Lower leg skin (tissue), 4 donors: ENCODE measurements around the gene BEST4. TPM values are rescaled to one million over a fixed set of nuclear protein-coding genes. Genes with fewer than 3 reads are reported as not detected.
A peak's percentile ranks its signal among the peaks of the same experiment; 100 is the strongest.
"Not testable (repeated sequence)": the region's sequence is repeated elsewhere in the genome, so short reads cannot be mapped to it uniquely, and the experiment has no call there.

ENCODE experiments used
- DNase-seq, 2 donors: peaks; one replicate each; pipeline ENCODE4 v3.0.0-alpha.2; 2019; ENCODE audit warnings: low spot score in 2 of 2
- H3K4me3 ChIP-seq: fragments of 200-600 bp; sonication (generic); 2 replicates; pipeline ENCODE4 v1.5.1; 2017; ENCODE audit warnings: mild to moderate bottlenecking, low read depth; ENCODE audit not compliant: poor library complexity, severe bottlenecking
- CTCF ChIP-seq, 3 donors: fragments of 450-650 bp; IDR thresholded peaks; one replicate each; pipeline ENCODE4 v1.5.1; 2016; ENCODE audit warnings: antibody characterized with exemption in 3 of 3, mild to moderate bottlenecking in 3 of 3, moderate library complexity in 2 of 3
- POLR2A ChIP-seq, 2 donors: fragments of 450-650 bp; IDR thresholded peaks; one replicate each; pipeline ENCODE4 v1.6.1; 2016 to 2017; ENCODE audit warnings: antibody characterized with exemption in 2 of 2, mild to moderate bottlenecking in 1 of 2, moderate library complexity in 1 of 2
- WGBS, 2 donors: methylation state at CpG; one replicate each; pipeline ENCODE4 v1.1.5; 2018; 5-methylcytosine and 5-hydroxymethylcytosine counted together
- intact Hi-C: fragments of 100-400 bp; cut with DNase I; formaldehyde crosslinking; loops from one replicate; pipeline ENCODE4 v1.15.0; 2023; ENCODE audit warnings: low total_unique reads
- total RNA-seq, 4 donors: library from RNA; depleted of rRNA; stranded (reverse); fragments of >200 nt; gene quantifications; one replicate each; pipeline ENCODE4 v1.1.0, GENCODE V29; 2016

Gene BEST4
- total RNA-seq, 4 donors from 2014 or later: 0.23 TPM; not detected in 3

DNA sequence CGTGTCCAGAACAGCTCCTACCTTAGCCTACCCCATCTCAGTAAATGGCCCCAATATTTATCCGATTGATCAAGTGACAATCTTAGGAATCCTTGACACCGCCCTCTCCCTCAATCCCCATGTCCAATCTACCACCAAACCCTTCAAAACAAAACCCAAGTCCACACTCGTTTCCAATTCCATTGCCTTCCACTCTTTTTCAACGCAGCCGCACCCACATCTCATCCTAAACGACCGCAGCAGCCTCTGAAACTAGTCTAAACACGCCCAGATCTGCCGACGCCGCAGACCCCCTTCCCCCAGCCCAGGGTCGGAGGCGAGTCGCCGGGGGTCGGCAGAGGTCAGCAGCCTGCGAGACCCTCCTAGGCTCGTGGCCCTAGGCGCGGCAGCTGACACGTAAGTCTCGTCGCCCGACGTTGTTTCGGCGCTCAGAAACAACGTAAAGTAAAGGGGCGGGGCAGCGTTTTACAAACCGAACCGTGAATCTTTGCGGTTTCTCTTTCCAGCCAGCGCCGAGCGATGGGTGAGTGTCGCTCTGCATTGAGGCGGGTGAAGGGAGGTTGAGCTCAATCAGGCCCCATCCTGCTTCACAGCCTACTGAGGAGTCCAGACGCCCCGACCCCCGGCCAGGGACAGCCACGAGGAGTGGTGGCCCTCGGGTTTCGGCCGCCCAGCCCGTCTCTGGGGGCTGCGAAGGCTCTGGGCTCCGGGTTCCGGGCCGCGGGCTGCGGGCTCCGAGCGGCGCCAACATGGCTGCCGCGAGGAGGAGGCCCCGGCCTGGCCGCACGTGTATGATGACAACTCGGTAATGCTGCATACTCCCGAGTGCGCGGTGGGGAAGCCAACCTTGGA lies 12.7 kb downstream of the BEST4 start, which contains the start of gene RPS8:
RPS8 (plus strand) TSS at position 463 of the 852 bp plus-strand sequence; CDS start at position 520, 57 bp downstream.
- TF ChIP-seq CTCF (IDR thresholded peaks at IDR 0.05) (peak in 1 of 3 donors; percentile 34), POLR2A (IDR thresholded peaks at IDR 0.05) (peak in 1 of 2 donors; percentile 86)
- 0 to 1% methylated on average over 33 to 37 of the region's 65 CpGs for WGBS, 2 donors
- DNase-seq: peak; percentile 93 to 98
- intact Hi-C loops: no loop called here
- H3K4me3 ChIP-seq: peak within 1 kb of the TSS; percentile 85

DNA sequence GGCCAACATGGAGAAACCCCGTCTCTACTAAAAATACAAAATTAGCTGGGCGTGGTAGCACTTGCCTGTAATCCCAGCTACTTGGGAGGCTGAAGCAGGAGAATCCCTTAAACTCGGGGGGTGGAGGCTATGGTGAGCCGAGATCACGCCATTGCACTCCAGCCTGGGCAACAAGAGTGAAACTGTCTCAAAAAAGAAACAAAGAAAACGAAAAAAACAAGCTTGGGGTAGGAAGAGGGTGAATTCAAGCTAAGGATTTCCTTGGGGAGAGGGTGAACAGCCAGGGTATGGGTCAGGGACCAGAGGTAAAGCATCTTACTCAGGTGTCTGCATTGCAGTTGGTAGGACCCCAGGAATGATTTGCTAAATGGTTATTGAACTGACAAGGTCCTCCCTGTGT lies 21.5 kb downstream of the BEST4 start:
- DNase-seq, intact Hi-C loops, H3K4me3 ChIP-seq: not testable (repeated sequence)
- 92 to 95% methylated on average over 6 of the region's 6 CpGs for WGBS, 2 donors

GRCh38 chr1:44760876-44761275 lies 27.1 kb downstream of the BEST4 start:
- 89 to 96% methylated on average over 3 of the region's 3 CpGs for WGBS, 2 donors
- DNase-seq: no peak
- intact Hi-C loops: no loop called here
- no peak overlapping the region for H3K4me3 ChIP-seq
- no peak for TF ChIP-seq CTCF (IDR thresholded peaks at IDR 0.05)
- TF ChIP-seq POLR2A (IDR thresholded peaks at IDR 0.05): no peak

GRCh38 chr1:44759077-44759476 lies 28.9 kb downstream of the BEST4 start:
- DNase-seq: no peak
- no peak for TF ChIP-seq POLR2A (IDR thresholded peaks at IDR 0.05)
- TF ChIP-seq CTCF (IDR thresholded peaks at IDR 0.05): no peak
- 87 to 94% methylated on average over 11 of the region's 11 CpGs for WGBS, 2 donors
- no peak overlapping the region for H3K4me3 ChIP-seq
- intact Hi-C loops: no loop called here

GRCh38 chr1:44757420-44757819 lies 30.6 kb downstream of the BEST4 start:
- no peak for DNase-seq
- no peak for TF ChIP-seq CTCF (IDR thresholded peaks at IDR 0.05)
- no peak for TF ChIP-seq POLR2A (IDR thresholded peaks at IDR 0.05)
- 96 to 100% methylated on average over 2 of the region's 2 CpGs for WGBS, 2 donors
- no peak overlapping the region for H3K4me3 ChIP-seq
- intact Hi-C loops: no loop called here

GRCh38 chr1:44747878-44748277 lies 40.1 kb downstream of the BEST4 start:
- no peak for DNase-seq
- H3K4me3 ChIP-seq: no peak overlapping the region
- TF ChIP-seq CTCF (IDR thresholded peaks at IDR 0.05): no peak
- TF ChIP-seq POLR2A (IDR thresholded peaks at IDR 0.05): no peak
- intact Hi-C loops: no loop called here
- 94 to 97% methylated on average over 3 of the region's 3 CpGs for WGBS, 2 donors
